ENCODE results near the gene DNM1L.

Gene DNM1L

GRCh38 chr12:32765906-32766305, 86.8 kb downstream of the DNM1L start:
- TF ChIP-seq CTCF (IDR thresholded peaks at IDR 0.05; ENCODE audit: insufficient read depth, low read depth, low read length, missing control alignments), result no peak
- DNase-seq (ENCODE audit: low read depth), result no peak
- no peak overlapping the region for H3K4me3 ChIP-seq (ENCODE audit: low read length)

- TF ChIP-seq CTCF (IDR thresholded peaks at IDR 0.05; ENCODE audit: insufficient read depth, low read depth, low read length, missing control alignments), result no peak
- no peak overlapping the region for H3K4me3 ChIP-seq (ENCODE audit: low read length)
- peak; percentile 5 for DNase-seq (ENCODE audit: low read depth)
Observed at GRCh38 chr12:32768518-32768917, 89.4 kb downstream of the DNM1L start.

GRCh38 chr12:32770141-32770540, 91.0 kb downstream of the DNM1L start:
- TF ChIP-seq CTCF (IDR thresholded peaks at IDR 0.05; ENCODE audit: insufficient read depth, low read depth, low read length, missing control alignments), result no peak
- no peak for DNase-seq (ENCODE audit: low read depth)
- H3K4me3 ChIP-seq (ENCODE audit: low read length), result no peak overlapping the region

GRCh38 chr12:32773691-32774090, 94.6 kb downstream of the DNM1L start:
- TF ChIP-seq CTCF (IDR thresholded peaks at IDR 0.05; ENCODE audit: insufficient read depth, low read depth, low read length, missing control alignments), result no peak
- DNase-seq (ENCODE audit: low read depth), result no peak
- no peak overlapping the region for H3K4me3 ChIP-seq (ENCODE audit: low read length)

GRCh38 chr12:32776258-32776657, 97.2 kb downstream of the DNM1L start:
- DNase-seq (ENCODE audit: low read depth), result peak; percentile 44
- no peak overlapping the region for H3K4me3 ChIP-seq (ENCODE audit: low read length)
- no peak for TF ChIP-seq CTCF (IDR thresholded peaks at IDR 0.05; ENCODE audit: insufficient read depth, low read depth, low read length, missing control alignments)

- no peak for TF ChIP-seq CTCF (IDR thresholded peaks at IDR 0.05; ENCODE audit: insufficient read depth, low read depth, low read length, missing control alignments)
- DNase-seq (ENCODE audit: low read depth), result no peak
- no peak overlapping the region for H3K4me3 ChIP-seq (ENCODE audit: low read length)
Observed at GRCh38 chr12:32777159-32777558, 98.1 kb downstream of the DNM1L start.

GRCh38 chr12:32777691-32778175, 98.6 kb downstream of the DNM1L start:
- TF ChIP-seq CTCF (IDR thresholded peaks at IDR 0.05; ENCODE audit: insufficient read depth, low read depth, low read length, missing control alignments), result no peak
- no peak for DNase-seq (ENCODE audit: low read depth)
- H3K4me3 ChIP-seq (ENCODE audit: low read length), result no peak overlapping the region

Measured in epithelial cell of esophagus (primary cell).